ENCODE measurements around the gene PTHLH.

GRCh38 chr12:27999521-27999920 is 27.0 kb upstream of the PTHLH start:
- peak in 1 of 3 experiments; percentile 18 for TF ChIP-seq CTCF (optimal IDR thresholded peaks at IDR 0.05 in 1 of 3, IDR thresholded peaks at IDR 0.05 in 1 of 3, conservative IDR thresholded peaks at IDR 0.05 in 1 of 3; ENCODE audit: extremely low read depth in 1 of 3, insufficient read depth in 2 of 3, low read length in 3 of 3)
- no peak for TF ChIP-seq EZH2 (IDR thresholded peaks at IDR 0.05; ENCODE audit: low read length)
